ENCODE data around the gene CACNG1. TPM values are rescaled to one million over a fixed set of nuclear protein-coding genes. Genes with fewer than 3 reads are reported as not detected.

CACNG1 gene
- polyA plus RNA-seq, 3 donors, result not detected

DNA sequence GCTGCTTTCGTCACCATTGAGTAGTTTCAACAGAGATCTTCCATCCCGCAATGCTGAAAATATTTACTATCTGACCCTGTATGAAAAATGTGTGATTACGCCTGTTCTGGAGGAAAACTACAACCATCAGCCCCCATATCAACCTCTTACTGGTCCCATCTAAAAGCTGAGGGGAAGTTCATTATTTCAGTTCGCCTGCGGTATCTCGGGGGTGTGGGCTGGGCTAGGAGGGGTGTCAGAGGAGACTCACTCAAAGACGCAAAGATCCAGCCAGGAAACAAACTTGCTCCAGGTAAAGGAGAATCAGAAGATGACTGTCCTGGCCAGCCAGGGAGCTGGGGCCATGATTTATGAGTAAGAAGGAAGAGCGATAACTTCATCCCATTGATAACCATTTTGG lies 13.7 kb downstream of the CACNG1 start:
- Histone ChIP-seq H3K4me2 (replicated peaks; ENCODE audit: extremely low read depth, low read length, poor library complexity, severe bottlenecking) (no peak overlapping the region), H4K20me1 (ENCODE audit: insufficient read depth, low read length) (no peaks in the 10 kb centered on the region)

DNA sequence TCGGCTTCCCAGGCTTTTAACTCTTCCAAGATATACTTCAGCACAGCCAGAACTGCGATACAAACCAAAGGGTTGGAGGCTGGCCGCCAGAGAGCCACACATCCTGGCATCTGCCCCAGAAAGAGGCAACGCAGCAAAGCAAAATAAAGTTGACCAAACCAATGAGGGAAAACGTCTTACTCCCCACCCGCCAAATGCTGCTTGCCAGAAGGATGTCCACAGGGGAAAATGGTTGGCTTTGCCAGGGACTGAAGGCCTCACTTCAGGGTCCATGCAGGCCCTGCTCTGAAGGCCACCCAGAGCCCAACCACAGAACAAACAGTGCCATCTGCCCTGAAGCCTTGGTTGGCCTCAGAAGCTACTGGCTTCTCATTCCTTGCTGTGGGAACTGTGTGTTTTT lies 15.0 kb downstream of the CACNG1 start:
- TF ChIP-seq, protein P1, sequence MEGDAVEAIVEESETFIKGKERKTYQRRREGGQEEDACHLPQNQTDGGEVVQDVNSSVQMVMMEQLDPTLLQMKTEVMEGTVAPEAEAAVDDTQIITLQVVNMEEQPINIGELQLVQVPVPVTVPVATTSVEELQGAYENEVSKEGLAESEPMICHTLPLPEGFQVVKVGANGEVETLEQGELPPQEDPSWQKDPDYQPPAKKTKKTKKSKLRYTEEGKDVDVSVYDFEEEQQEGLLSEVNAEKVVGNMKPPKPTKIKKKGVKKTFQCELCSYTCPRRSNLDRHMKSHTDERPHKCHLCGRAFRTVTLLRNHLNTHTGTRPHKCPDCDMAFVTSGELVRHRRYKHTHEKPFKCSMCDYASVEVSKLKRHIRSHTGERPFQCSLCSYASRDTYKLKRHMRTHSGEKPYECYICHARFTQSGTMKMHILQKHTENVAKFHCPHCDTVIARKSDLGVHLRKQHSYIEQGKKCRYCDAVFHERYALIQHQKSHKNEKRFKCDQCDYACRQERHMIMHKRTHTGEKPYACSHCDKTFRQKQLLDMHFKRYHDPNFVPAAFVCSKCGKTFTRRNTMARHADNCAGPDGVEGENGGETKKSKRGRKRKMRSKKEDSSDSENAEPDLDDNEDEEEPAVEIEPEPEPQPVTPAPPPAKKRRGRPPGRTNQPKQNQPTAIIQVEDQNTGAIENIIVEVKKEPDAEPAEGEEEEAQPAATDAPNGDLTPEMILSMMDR (IDR thresholded peaks at IDR 0.05), result no peak
- Mint-ChIP-seq H3K36me3 (peaks cover 10% of the 10 kb centered on the region in 2 donors), H3K27ac (no peak overlapping the region), H3K9me3 (peaks cover 0 to 10% (median 3%) of the 10 kb centered on the region in 7 donors), H3K4me1 (no peaks in the 10 kb centered on the region), H3K27me3 (ENCODE audit: low read depth in 3 of 3) (peaks cover 0 to 2% (median 0%) of the 10 kb centered on the region in 3 donors), H3K4me3 (no peak overlapping the region)
- Histone ChIP-seq H2AFZ (ENCODE audit: insufficient read depth, low read depth, low read length, poor library complexity, severe bottlenecking) (no peak overlapping the region), H3K79me2 (ENCODE audit: insufficient read depth, low read length) (no peaks in the 10 kb centered on the region), H3K4me1 (ENCODE audit: control insufficient read depth in 1 of 2, insufficient read depth in 2 of 2, low read length in 2 of 2) (no peaks in the 10 kb centered on the region), H3K9me3 (replicated peaks in 1 of 2; ENCODE audit: control insufficient read depth in 1 of 2, insufficient read depth in 1 of 2, low read length in 2 of 2) (no peaks in the 10 kb centered on the region), H4K20me1 (ENCODE audit: insufficient read depth, low read length) (no peaks in the 10 kb centered on the region), H3K4me3 (replicated peaks in 1 of 3; ENCODE audit: low read depth in 2 of 3, low read length in 3 of 3) (no peak overlapping the region), H3K4me2 (replicated peaks; ENCODE audit: extremely low read depth, low read length, poor library complexity, severe bottlenecking) (no peak overlapping the region), H3K36me3 (replicated peaks in 1 of 2; ENCODE audit: control insufficient read depth in 1 of 2, insufficient read depth in 2 of 2, low read length in 2 of 2) (no peaks in the 10 kb centered on the region), H3K27ac (ENCODE audit: low read depth in 1 of 2, low read length in 2 of 2) (no peak overlapping the region), H3K9ac (ENCODE audit: insufficient read depth, low read length, poor library complexity, severe bottlenecking) (no peak overlapping the region), H3K27me3 (ENCODE audit: control insufficient read depth in 2 of 2, insufficient read depth in 2 of 2, low read length in 2 of 2) (no peaks in the 10 kb centered on the region)
- no peak for DNase-seq
- WGBS (ENCODE audit: insufficient coverage), result 97% methylated on average over 4 of the region's 6 CpGs
- intact Hi-C loops (cut with micrococcal nuclease), result no loop called here

More for the DNA sequence above, 13.7 kb downstream of the CACNG1 start:
- Mint-ChIP-seq H3K27ac (no peak overlapping the region), H3K4me1 (no peaks in the 10 kb centered on the region), H3K9me3 (peaks cover 0 to 10% (median 3%) of the 10 kb centered on the region in 7 donors), H3K27me3 (ENCODE audit: low read depth in 3 of 3) (peaks cover 0 to 2% (median 0%) of the 10 kb centered on the region in 3 donors), H3K36me3 (peaks cover 5 to 7% of the 10 kb centered on the region in 2 donors), H3K4me3 (no peak overlapping the region)
- no peaks in the 10 kb centered on the region for H3K9me3 ChIP-seq (replicated peaks in 1 of 2; ENCODE audit: control insufficient read depth in 1 of 2, insufficient read depth in 1 of 2, low read length in 2 of 2)
- no peak overlapping the region for H2AFZ ChIP-seq (ENCODE audit: insufficient read depth, low read depth, low read length, poor library complexity, severe bottlenecking)
- no peak for DNase-seq
- H3K79me2 ChIP-seq (ENCODE audit: insufficient read depth, low read length), result no peaks in the 10 kb centered on the region
- intact Hi-C loops (cut with micrococcal nuclease), result no loop called here
- H3K9ac ChIP-seq (ENCODE audit: insufficient read depth, low read length, poor library complexity, severe bottlenecking), result no peak overlapping the region
- H3K36me3 ChIP-seq (replicated peaks in 1 of 2; ENCODE audit: control insufficient read depth in 1 of 2, insufficient read depth in 2 of 2, low read length in 2 of 2), result no peaks in the 10 kb centered on the region
- H3K27ac ChIP-seq (ENCODE audit: low read depth in 1 of 2, low read length in 2 of 2), result no peak overlapping the region
- H3K27me3 ChIP-seq (ENCODE audit: control insufficient read depth in 2 of 2, insufficient read depth in 2 of 2, low read length in 2 of 2), result no peaks in the 10 kb centered on the region
- no peak overlapping the region for H3K4me3 ChIP-seq (replicated peaks in 1 of 3; ENCODE audit: low read depth in 2 of 3, low read length in 3 of 3)
- TF ChIP-seq, protein P1 (IDR thresholded peaks at IDR 0.05), result no peak
- WGBS (ENCODE audit: insufficient coverage), result no CpG with 5 or more reads among the region's 8 CpGs
- no peaks in the 10 kb centered on the region for H3K4me1 ChIP-seq (ENCODE audit: control insufficient read depth in 1 of 2, insufficient read depth in 2 of 2, low read length in 2 of 2)

Measured in CD14-positive monocyte (primary cell).